Keratinocyte (primary cell): ENCODE data around the gene GLCE. TPM values are rescaled to one million over a fixed set of nuclear protein-coding genes. Genes with fewer than 3 reads are reported as not detected.

Source experiments
- DNase-seq: peaks from one replicate; pipeline ENCODE4 v3.0.0-alpha.2; 2011; ENCODE audit warnings: low read depth, missing footprints, low spot score
- FAIRE-seq: peaks from 2 replicates; lab custom pipeline; 2011; peaks lifted over from hg19 to GRCh38; lab: Jason Lieb, UNC
- H2AFZ ChIP-seq: 2 replicates; pipeline ENCODE4 v1.6.0; 2012; ENCODE audit warnings: low read length, control low read depth, inconsistent platforms; ENCODE audit not compliant: control insufficient read depth
- H3K27ac ChIP-seq: 2 replicates; pipeline ENCODE4 v1.5.1; 2011; ENCODE audit warnings: low read length; ENCODE audit not compliant: control insufficient read depth, insufficient read depth
- H3K27me3 ChIP-seq: 3 replicates; pipeline ENCODE4 v1.6.0; 2011; ENCODE audit warnings: low read length; ENCODE audit not compliant: control insufficient read depth, insufficient read depth; ENCODE audit errors: extremely low read depth
- H3K36me3 ChIP-seq, 2 experiments: 2 replicates in 1 of 2; 3 replicates in 1 of 2; pipeline ENCODE4 v1.5.1; 2011; ENCODE audit warnings: low read length in 2 of 2, mild to moderate bottlenecking in 1 of 2; ENCODE audit not compliant: control insufficient read depth in 2 of 2, insufficient read depth in 2 of 2; ENCODE audit errors: extremely low read depth in 1 of 2
- H3K4me1 ChIP-seq: 3 replicates; pipeline ENCODE4 v1.5.1; 2011; ENCODE audit warnings: low read length; ENCODE audit not compliant: control insufficient read depth, insufficient read depth; ENCODE audit errors: extremely low read depth
- H3K4me2 ChIP-seq: 3 replicates; pipeline ENCODE4 v1.6.0; 2011; ENCODE audit warnings: low read depth, low read length; ENCODE audit not compliant: control insufficient read depth, insufficient read depth; ENCODE audit errors: extremely low read depth
- H3K4me3 ChIP-seq, 3 experiments: fragments of 200-600 bp in 1 of 3; sonication (generic) in 1 of 3; 2 replicates in 2 of 3; 3 replicates in 1 of 3; pipeline ENCODE4 v1.5.1; 2011 to 2016; ENCODE audit warnings: low read length in 3 of 3, mild to moderate bottlenecking in 3 of 3, control low read depth in 2 of 3, inconsistent platforms in 1 of 3, low read depth in 1 of 3, mixed read lengths in 1 of 3, mixed run types in 1 of 3, moderate library complexity in 1 of 3; ENCODE audit not compliant: control insufficient read depth in 2 of 3, insufficient read depth in 2 of 3; ENCODE audit errors: extremely low read depth in 1 of 3
- H3K79me2 ChIP-seq: 2 replicates; pipeline ENCODE4 v1.6.0; 2012; ENCODE audit warnings: low read length; ENCODE audit not compliant: control insufficient read depth, insufficient read depth
- H3K9ac ChIP-seq: 3 replicates; pipeline ENCODE4 v1.6.0; 2011; ENCODE audit warnings: low read length; ENCODE audit not compliant: control insufficient read depth, insufficient read depth; ENCODE audit errors: extremely low read depth
- H3K9me1 ChIP-seq: 3 replicates; pipeline ENCODE4 v1.6.0; 2011; ENCODE audit warnings: low read length; ENCODE audit not compliant: control insufficient read depth, insufficient read depth; ENCODE audit errors: extremely low read depth
- H3K9me3 ChIP-seq: 2 replicates; pipeline ENCODE4 v1.5.1; 2012; ENCODE audit warnings: low read depth, low read length; ENCODE audit not compliant: control insufficient read depth
- H4K20me1 ChIP-seq: 3 replicates; pipeline ENCODE4 v1.6.0; 2011; ENCODE audit warnings: low read length; ENCODE audit not compliant: control insufficient read depth, insufficient read depth; ENCODE audit errors: extremely low read depth
- CTCF ChIP-seq, 3 experiments: IDR thresholded peaks in 1 of 3; conservative IDR thresholded peaks in 1 of 3; optimal IDR thresholded peaks in 1 of 3; 2 replicates in 2 of 3; 3 replicates in 1 of 3; pipeline versions ENCODE3 to v1.5.1; 2011; ENCODE audit warnings: low read length in 3 of 3, mild to moderate bottlenecking in 3 of 3, moderate library complexity in 2 of 3, control low read depth in 1 of 3, inconsistent platforms in 1 of 3; ENCODE audit not compliant: insufficient read depth in 2 of 3; ENCODE audit errors: extremely low read depth in 1 of 3
- EZH2 ChIP-seq: IDR thresholded peaks from one replicate; pipeline ENCODE4 v1.6.1; 2012; ENCODE audit warnings: inconsistent platforms, mild to moderate bottlenecking, low read length, moderate library complexity
- dilution Hi-C: fragments of 300-500 bp; cut with MboI; formaldehyde crosslinking; loops from one replicate; pipeline ENCODE4 v1.7.0; 2020; ENCODE audit warnings: low sequenced_read_pairs; ENCODE audit not compliant: extremely low pct_ligation_motif_present
- polyA plus RNA-seq, 5 experiments: library from polyadenylated mRNA; depleted of rRNA in 3 of 5; stranded (reverse) in 3 of 5; stranded (forward) in 1 of 5; unstranded in 1 of 5; fragments of >200 nt; gene quantifications; 1 replicate in 1 of 5; 2 replicates in 3 of 5; 3 replicates in 1 of 5; pipeline versions ENCODE4 v1.2.1 to v1.2.3, GENCODE V29; 2011 to 2012; ENCODE audit warnings: missing spikeins in 2 of 5, low read depth in 1 of 5, low replicate concordance in 1 of 5

Gene GLCE
- polyA plus RNA-seq, 1 donor (not counting 4 experiments of a cell fraction or from before 2014, with no cell fraction given): 16.3 TPM

- Histone ChIP-seq H3K4me2 (no peak overlapping the region), H3K79me2 (no peaks in the 10 kb centered on the region), H3K27me3 (no peaks in the 10 kb centered on the region), H3K27ac (no peak overlapping the region), H3K4me1 (peaks cover 12% of the 10 kb centered on the region), H3K4me3 (no peak overlapping the region), H4K20me1 (no peaks in the 10 kb centered on the region), H3K9me3 (no peaks in the 10 kb centered on the region), H3K36me3 (no peaks in the 10 kb centered on the region), H2AFZ (no peak overlapping the region), H3K9ac (no peak overlapping the region), H3K9me1 (no peaks in the 10 kb centered on the region)
- no peak for DNase-seq
- dilution Hi-C loops: no loop called here
- FAIRE-seq: no peak
- TF ChIP-seq CTCF (optimal IDR thresholded peaks at IDR 0.05 in 1 of 3, IDR thresholded peaks at IDR 0.05 in 1 of 3, conservative IDR thresholded peaks at IDR 0.05 in 1 of 3; ENCODE audit: extremely low read depth in 1 of 3, insufficient read depth in 2 of 3, low read length in 3 of 3): no peak
- TF ChIP-seq EZH2: no peak
These were observed 71.7 kb downstream of the GLCE start for GRCh38 chr15:69232144-69232543.

DNA sequence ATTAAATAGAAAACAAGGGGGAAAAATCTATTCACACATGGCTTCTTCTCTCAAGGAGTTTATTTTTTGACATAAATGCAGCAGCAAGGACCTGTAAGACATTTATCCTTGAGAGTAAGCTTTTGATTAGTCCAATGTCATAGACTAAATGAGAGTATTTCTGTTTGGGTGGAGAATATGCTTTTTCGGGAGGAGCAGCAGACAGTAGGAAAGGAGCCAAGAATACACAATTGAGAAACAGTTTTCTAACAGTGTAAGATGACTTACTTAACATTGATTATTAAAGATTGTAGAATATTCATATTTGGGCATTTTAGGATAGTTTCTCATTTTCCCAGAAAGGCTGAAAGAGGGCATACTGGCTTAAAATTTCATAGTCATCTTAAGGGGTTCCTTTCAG lies 72.3 kb downstream of the GLCE start:
- H3K36me3 ChIP-seq: no peaks in the 10 kb centered on the region
- H3K4me2 ChIP-seq: no peak overlapping the region
- DNase-seq (no peak), FAIRE-seq (no peak)
- no peak overlapping the region for H3K9ac ChIP-seq
- dilution Hi-C loops: no loop called here
- H3K9me3 ChIP-seq: no peaks in the 10 kb centered on the region
- H3K79me2 ChIP-seq: no peaks in the 10 kb centered on the region
- H4K20me1 ChIP-seq: no peaks in the 10 kb centered on the region
- H3K27ac ChIP-seq: no peak overlapping the region
- H3K9me1 ChIP-seq: no peaks in the 10 kb centered on the region
- H3K4me1 ChIP-seq: peaks cover 12% of the 10 kb centered on the region
- no peaks in the 10 kb centered on the region for H3K27me3 ChIP-seq
- H3K4me3 ChIP-seq: no peak overlapping the region
- no peak overlapping the region for H2AFZ ChIP-seq
- no peak for TF ChIP-seq CTCF (optimal IDR thresholded peaks at IDR 0.05 in 1 of 3, IDR thresholded peaks at IDR 0.05 in 1 of 3, conservative IDR thresholded peaks at IDR 0.05 in 1 of 3; ENCODE audit: extremely low read depth in 1 of 3, insufficient read depth in 2 of 3, low read length in 3 of 3)
- TF ChIP-seq EZH2: no peak
